ENCODE data around the gene IRF2BP2.

The IRF2BP2 gene

GRCh38 chr1:234602334-234603220, 7.4 kb downstream of the IRF2BP2 start (continued):
- TF ChIP-seq, protein P1, sequence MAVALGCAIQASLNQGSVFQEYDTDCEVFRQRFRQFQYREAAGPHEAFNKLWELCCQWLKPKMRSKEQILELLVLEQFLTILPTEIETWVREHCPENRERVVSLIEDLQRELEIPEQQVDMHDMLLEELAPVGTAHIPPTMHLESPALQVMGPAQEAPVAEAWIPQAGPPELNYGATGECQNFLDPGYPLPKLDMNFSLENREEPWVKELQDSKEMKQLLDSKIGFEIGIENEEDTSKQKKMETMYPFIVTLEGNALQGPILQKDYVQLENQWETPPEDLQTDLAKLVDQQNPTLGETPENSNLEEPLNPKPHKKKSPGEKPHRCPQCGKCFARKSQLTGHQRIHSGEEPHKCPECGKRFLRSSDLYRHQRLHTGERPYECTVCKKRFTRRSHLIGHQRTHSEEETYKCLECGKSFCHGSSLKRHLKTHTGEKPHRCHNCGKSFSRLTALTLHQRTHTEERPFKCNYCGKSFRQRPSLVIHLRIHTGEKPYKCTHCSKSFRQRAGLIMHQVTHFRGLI (tag by site-specific recombination; IDR thresholded peaks at IDR 0.05) = no peak
- peak; percentile 85 for TF ChIP-seq ZNF629 (tag by site-specific recombination; IDR thresholded peaks at IDR 0.05)
- TF ChIP-seq AEBP2 (tag by site-specific recombination; IDR thresholded peaks at IDR 0.05; ENCODE audit: borderline replicate concordance) = no peak
- no peak for TF ChIP-seq ZNF544 (tag by site-specific recombination; IDR thresholded peaks at IDR 0.05)
- peak; percentile 89; the same call in 1 of the 2 replicates for TF ChIP-seq ZNF391 (tag by site-specific recombination; IDR thresholded peaks at IDR 0.05; ENCODE audit: borderline replicate concordance, low read depth)
- no peak for TF ChIP-seq GLIS2 (tag by site-specific recombination; IDR thresholded peaks at IDR 0.05)
- peak; percentile 84 for TF ChIP-seq KLF10 (tag by site-specific recombination; IDR thresholded peaks at IDR 0.05)
- no peak for TF ChIP-seq ZNF473 (tag by site-specific recombination; IDR thresholded peaks at IDR 0.05)
- TF ChIP-seq EGR2 (tag by site-specific recombination; IDR thresholded peaks at IDR 0.05; ENCODE audit: low read depth) = no peak
- TF ChIP-seq ZNF791 (tag by site-specific recombination; IDR thresholded peaks at IDR 0.05) = no peak
- TF ChIP-seq ZBTB17 (tag by site-specific recombination; IDR thresholded peaks at IDR 0.05) = peak; percentile 50; the same call in 1 of the 2 replicates
- TF ChIP-seq ZNF76 (tag by site-specific recombination; IDR thresholded peaks at IDR 0.05; ENCODE audit: borderline replicate concordance, low read depth) = no peak
- TF ChIP-seq ZNF510 (tag by site-specific recombination; IDR thresholded peaks at IDR 0.05; ENCODE audit: insufficient replicate concordance) = no peak
- no peak for TF ChIP-seq ZNF785 (tag by site-specific recombination; IDR thresholded peaks at IDR 0.05)
- no peak for TF ChIP-seq ZNF501 (tag by site-specific recombination; IDR thresholded peaks at IDR 0.05)
- no peak for TF ChIP-seq BCL11B (tag by site-specific recombination; IDR thresholded peaks at IDR 0.05; ENCODE audit: low read depth)
- TF ChIP-seq ZNF175 (tag by site-specific recombination; IDR thresholded peaks at IDR 0.05) = no peak
- TF ChIP-seq ZNF302 (tag by site-specific recombination; IDR thresholded peaks at IDR 0.05; ENCODE audit: low read depth) = no peak
- TF ChIP-seq WT1 (tag by site-specific recombination; IDR thresholded peaks at IDR 0.05) = peak; percentile 97
- TF ChIP-seq PRDM10 (tag by site-specific recombination; IDR thresholded peaks at IDR 0.05) = peak; percentile 60
- TF ChIP-seq, protein P2, sequence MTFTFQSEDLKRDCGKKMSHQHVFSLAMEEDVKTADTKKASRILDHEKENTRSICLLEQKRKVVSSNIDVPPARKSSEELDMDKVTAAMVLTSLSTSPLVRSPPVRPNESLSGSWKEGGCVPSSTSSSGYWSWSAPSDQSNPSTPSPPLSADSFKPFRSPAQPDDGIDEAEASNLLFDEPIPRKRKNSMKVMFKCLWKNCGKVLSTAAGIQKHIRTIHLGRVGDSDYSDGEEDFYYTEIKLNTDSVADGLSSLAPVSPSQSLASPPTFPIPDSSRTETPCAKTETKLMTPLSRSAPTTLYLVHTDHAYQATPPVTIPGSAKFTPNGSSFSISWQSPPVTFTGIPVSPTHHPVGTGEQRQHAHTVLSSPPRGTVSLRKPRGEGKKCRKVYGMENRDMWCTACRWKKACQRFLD (tag by site-specific recombination; IDR thresholded peaks at IDR 0.05) = no peak
- TF ChIP-seq, protein P3, sequence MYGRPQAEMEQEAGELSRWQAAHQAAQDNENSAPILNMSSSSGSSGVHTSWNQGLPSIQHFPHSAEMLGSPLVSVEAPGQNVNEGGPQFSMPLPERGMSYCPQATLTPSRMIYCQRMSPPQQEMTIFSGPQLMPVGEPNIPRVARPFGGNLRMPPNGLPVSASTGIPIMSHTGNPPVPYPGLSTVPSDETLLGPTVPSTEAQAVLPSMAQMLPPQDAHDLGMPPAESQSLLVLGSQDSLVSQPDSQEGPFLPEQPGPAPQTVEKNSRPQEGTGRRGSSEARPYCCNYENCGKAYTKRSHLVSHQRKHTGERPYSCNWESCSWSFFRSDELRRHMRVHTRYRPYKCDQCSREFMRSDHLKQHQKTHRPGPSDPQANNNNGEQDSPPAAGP (tag by site-specific recombination; IDR thresholded peaks at IDR 0.05) = peak; percentile 71
- TF ChIP-seq, protein P4, sequence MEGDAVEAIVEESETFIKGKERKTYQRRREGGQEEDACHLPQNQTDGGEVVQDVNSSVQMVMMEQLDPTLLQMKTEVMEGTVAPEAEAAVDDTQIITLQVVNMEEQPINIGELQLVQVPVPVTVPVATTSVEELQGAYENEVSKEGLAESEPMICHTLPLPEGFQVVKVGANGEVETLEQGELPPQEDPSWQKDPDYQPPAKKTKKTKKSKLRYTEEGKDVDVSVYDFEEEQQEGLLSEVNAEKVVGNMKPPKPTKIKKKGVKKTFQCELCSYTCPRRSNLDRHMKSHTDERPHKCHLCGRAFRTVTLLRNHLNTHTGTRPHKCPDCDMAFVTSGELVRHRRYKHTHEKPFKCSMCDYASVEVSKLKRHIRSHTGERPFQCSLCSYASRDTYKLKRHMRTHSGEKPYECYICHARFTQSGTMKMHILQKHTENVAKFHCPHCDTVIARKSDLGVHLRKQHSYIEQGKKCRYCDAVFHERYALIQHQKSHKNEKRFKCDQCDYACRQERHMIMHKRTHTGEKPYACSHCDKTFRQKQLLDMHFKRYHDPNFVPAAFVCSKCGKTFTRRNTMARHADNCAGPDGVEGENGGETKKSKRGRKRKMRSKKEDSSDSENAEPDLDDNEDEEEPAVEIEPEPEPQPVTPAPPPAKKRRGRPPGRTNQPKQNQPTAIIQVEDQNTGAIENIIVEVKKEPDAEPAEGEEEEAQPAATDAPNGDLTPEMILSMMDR (tag by site-specific recombination; IDR thresholded peaks at IDR 0.05) = no peak
- TF ChIP-seq ZNF10 (tag by site-specific recombination; IDR thresholded peaks at IDR 0.05) = no peak
- TF ChIP-seq ZNF155 (tag by site-specific recombination; IDR thresholded peaks at IDR 0.05) = no peak
- TF ChIP-seq ZNF132 (tag by site-specific recombination; IDR thresholded peaks at IDR 0.05; ENCODE audit: borderline replicate concordance) = no peak
- peak; percentile 90 for TF ChIP-seq SP7 (tag by site-specific recombination; IDR thresholded peaks at IDR 0.05)
- no peak for TF ChIP-seq ZNF571 (tag by site-specific recombination; IDR thresholded peaks at IDR 0.05)
- 0 out of 2 replicates have a peak, but pooled peaks have one; percentile 20 for TF ChIP-seq ZNF184 (tag by site-specific recombination; IDR thresholded peaks at IDR 0.05)
- TF ChIP-seq SP2 (tag by site-specific recombination; IDR thresholded peaks at IDR 0.05) = peak; percentile 11

Measured in HEK293 (cell line).